H9 (cell line): Measurements from ENCODE around the gene PPP3CA. TPM values are rescaled to one million over a fixed set of nuclear protein-coding genes. Genes with fewer than 3 reads are reported as not detected.

ENCODE experiments used
- DNase-seq: peaks from one replicate; pipeline ENCODE4 v3.0.0-alpha.2; 2017
- H2AFZ ChIP-seq: one replicate; pipeline ENCODE4 v1.6.1; 2013; ENCODE audit warnings: mild to moderate bottlenecking, low read length, control low read depth, moderate library complexity
- H2AK5ac ChIP-seq: 2 replicates; pipeline ENCODE4 v1.6.1; 2013; ENCODE audit warnings: low read length, control low read depth, mixed read lengths; ENCODE audit not compliant: insufficient read length
- H2BK120ac ChIP-seq: one replicate; pipeline ENCODE4 v1.6.1; 2013; ENCODE audit warnings: low read depth, mild to moderate bottlenecking, low read length, control low read depth, inconsistent platforms; ENCODE audit not compliant: poor library complexity, severe bottlenecking
- H2BK12ac ChIP-seq: 2 replicates; pipeline ENCODE4 v1.6.1; 2013; ENCODE audit warnings: low read length, control low read depth, mixed read lengths, low read depth; ENCODE audit not compliant: insufficient read length
- H2BK15ac ChIP-seq: 2 replicates; pipeline ENCODE4 v1.6.1; 2013; ENCODE audit warnings: low read depth, low read length, control low read depth
- H2BK20ac ChIP-seq: one replicate; pipeline ENCODE4 v1.6.1; 2013; ENCODE audit warnings: low read depth, mild to moderate bottlenecking, low read length, control low read depth, inconsistent platforms; ENCODE audit not compliant: poor library complexity, severe bottlenecking
- H2BK5ac ChIP-seq: 2 replicates; pipeline ENCODE4 v1.6.1; 2013; ENCODE audit warnings: low read length, control low read depth, mixed read lengths; ENCODE audit not compliant: insufficient read length
- H3K14ac ChIP-seq: 2 replicates; pipeline ENCODE4 v1.6.1; 2013; ENCODE audit warnings: low read length, control low read depth; ENCODE audit not compliant: insufficient read depth
- H3K18ac ChIP-seq: 2 replicates; pipeline ENCODE4 v1.6.1; 2013; ENCODE audit warnings: low read depth, mild to moderate bottlenecking, mixed read lengths, low read length, control low read depth; ENCODE audit not compliant: insufficient read length
- H3K23ac ChIP-seq: 2 replicates; pipeline ENCODE4 v1.6.1; 2013; ENCODE audit warnings: low read length, control low read depth, mixed read lengths, low read depth; ENCODE audit not compliant: insufficient read length
- H3K23me2 ChIP-seq: 2 replicates; pipeline ENCODE4 v1.6.1; 2013; ENCODE audit warnings: low read depth, mild to moderate bottlenecking, mixed read lengths, low read length, control low read depth; ENCODE audit not compliant: insufficient read length, poor library complexity, severe bottlenecking
- H3K27ac ChIP-seq: 2 replicates; pipeline ENCODE4 v1.5.1; 2013; ENCODE audit warnings: low read length, control low read depth, mixed read lengths, low read depth; ENCODE audit not compliant: insufficient read length
- H3K27me3 ChIP-seq: 2 replicates; pipeline ENCODE4 v1.6.1; 2013; ENCODE audit warnings: low read length, control low read depth, inconsistent platforms; ENCODE audit not compliant: insufficient read depth
- H3K4ac ChIP-seq: 2 replicates; pipeline ENCODE4 v1.6.1; 2013; ENCODE audit warnings: low read depth, mild to moderate bottlenecking, control low read depth, inconsistent platforms, low read length, moderate library complexity
- H3K4me1 ChIP-seq: 2 replicates; pipeline ENCODE4 v1.6.1; 2013; ENCODE audit warnings: low read length, control low read depth, inconsistent platforms; ENCODE audit not compliant: insufficient read depth
- H3K4me2 ChIP-seq: 2 replicates; pipeline ENCODE4 v1.6.1; 2013; ENCODE audit warnings: low read length, control low read depth, mixed read lengths; ENCODE audit not compliant: insufficient read length, insufficient read depth
- H3K56ac ChIP-seq: 2 replicates; pipeline ENCODE4 v1.6.1; 2013; ENCODE audit warnings: low read depth, mild to moderate bottlenecking, mixed read lengths, low read length, control low read depth; ENCODE audit not compliant: insufficient read length
- H3K79me1 ChIP-seq: 2 replicates; pipeline ENCODE4 v1.6.1; 2013; ENCODE audit warnings: low read depth, mild to moderate bottlenecking, moderate library complexity, low read length, control low read depth, inconsistent platforms; ENCODE audit not compliant: insufficient read depth, poor library complexity, severe bottlenecking
- H3K79me2 ChIP-seq: 2 replicates; pipeline ENCODE4 v1.6.1; 2013; ENCODE audit warnings: low read length, control low read depth, inconsistent platforms; ENCODE audit not compliant: insufficient read depth
- H3K9ac ChIP-seq: 2 replicates; pipeline ENCODE4 v1.6.1; 2013; ENCODE audit warnings: low read length, control low read depth, mixed read lengths; ENCODE audit not compliant: insufficient read length; ENCODE audit errors: extremely low read depth
- H3K9me3 ChIP-seq: one replicate; pipeline ENCODE4 v1.6.1; 2013; ENCODE audit warnings: low read depth, low read length, inconsistent platforms; ENCODE audit not compliant: control insufficient read depth
- H3T11ph ChIP-seq: one replicate; pipeline ENCODE4 v1.6.1; 2013; ENCODE audit warnings: mild to moderate bottlenecking, low read length, control low read depth, inconsistent platforms
- H4K20me1 ChIP-seq: one replicate; pipeline ENCODE4 v1.6.1; 2013; ENCODE audit not compliant: control insufficient read depth, insufficient read length, insufficient read depth
- H4K5ac ChIP-seq: 2 replicates; pipeline ENCODE4 v1.6.1; 2013; ENCODE audit warnings: low read depth, mild to moderate bottlenecking, mixed read lengths, low read length, control low read depth; ENCODE audit not compliant: insufficient read length
- H4K8ac ChIP-seq: replicated peaks from 2 replicates; pipeline ENCODE4 v1.6.1; 2013; ENCODE audit warnings: low read length, control low read depth, mixed read lengths, low read depth; ENCODE audit not compliant: insufficient read length
- H4K91ac ChIP-seq: 2 replicates; pipeline ENCODE4 v1.6.1; 2013; ENCODE audit warnings: low read depth, mild to moderate bottlenecking, moderate library complexity, mixed read lengths, low read length, control low read depth; ENCODE audit not compliant: insufficient read length
- H3K27ac Mint-ChIP-seq, 3 experiments: 2 replicates in 2 of 3; 3 replicates in 1 of 3; pipeline ENCODE4 v1.8.0; 2020 to 2021; ENCODE audit warnings: mixed read lengths in 3 of 3, mild to moderate bottlenecking in 1 of 3, moderate library complexity in 1 of 3
- H3K27me3 Mint-ChIP-seq: 2 replicates; pipeline ENCODE4 v1.8.0; 2021; ENCODE audit warnings: low read depth, mild to moderate bottlenecking, moderate library complexity, mixed read lengths
- H3K36me3 Mint-ChIP-seq, 3 experiments: 2 replicates in 2 of 3; 3 replicates in 1 of 3; pipeline ENCODE4 v1.8.0; 2020 to 2021; ENCODE audit warnings: low read depth in 3 of 3, mixed read lengths in 3 of 3; ENCODE audit not compliant: insufficient read depth in 1 of 3
- H3K4me1 Mint-ChIP-seq, 2 experiments: 2 replicates each; pipeline ENCODE4 v1.8.0; 2020; ENCODE audit warnings: mixed read lengths in 2 of 2
- H3K4me3 Mint-ChIP-seq, 2 experiments: 2 replicates in 1 of 2; 3 replicates in 1 of 2; pipeline ENCODE4 v1.8.0; 2020 to 2021; ENCODE audit warnings: mild to moderate bottlenecking in 2 of 2, mixed read lengths in 2 of 2, moderate library complexity in 1 of 2
- H3K9me3 Mint-ChIP-seq, 2 experiments: 2 replicates in 1 of 2; 3 replicates in 1 of 2; pipeline ENCODE4 v1.8.0; 2020; ENCODE audit warnings: mild to moderate bottlenecking in 2 of 2, mixed read lengths in 2 of 2, moderate library complexity in 1 of 2
- WGBS: extraction: QIAGEN DNeasy Blood & Tissue Kit; methylation state at CpG from one replicate; pipeline ENCODE4 v1.1.7; 2013; ENCODE audit warnings: missing lambda C conversion rate, low lambda C conversion rate, mixed read lengths; ENCODE audit not compliant: insufficient read length; ENCODE audit errors: extremely low coverage; 5-methylcytosine and 5-hydroxymethylcytosine counted together
- total RNA-seq: library from RNA; stranded (reverse); gene quantifications from 2 replicates; pipeline ENCODE4 v1.2.1, GENCODE V29; 2021
- TF ChIP-seq, protein P1 (sequence below): fragments of 200-600 bp; sonication (generic); conservative IDR thresholded peaks from 3 replicates; pipeline ENCODE4 v1.8.0; 2021; ENCODE audit warnings: antibody characterized with exemption, mild to moderate bottlenecking

PPP3CA gene
- total RNA-seq, 1 experiment from 2014 or later = 16.8 TPM

DNA sequence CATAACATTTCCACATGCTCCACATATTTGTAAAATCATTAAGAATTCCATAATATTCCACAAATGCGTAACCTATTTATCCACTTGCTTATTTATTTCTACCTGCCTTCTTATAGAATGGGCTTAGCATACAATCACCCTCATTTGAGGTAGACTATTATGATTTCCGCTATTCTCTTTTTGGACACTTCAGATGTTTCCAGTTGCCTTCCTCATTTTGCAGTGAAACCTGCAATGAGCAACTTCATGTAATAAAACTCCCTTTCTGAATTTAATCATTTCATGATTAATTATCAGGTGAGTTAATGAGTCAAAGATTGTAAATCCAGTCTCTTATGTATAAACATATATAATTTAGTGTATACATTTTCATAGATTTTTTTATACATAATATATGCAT is 58.0 kb downstream of the PPP3CA start:
- Histone ChIP-seq H3K9me3 (no peaks in the 10 kb centered on the region), H3T11ph (no peak overlapping the region), H2BK120ac (no peak overlapping the region), H3K14ac (no peak overlapping the region), H3K56ac (no peak overlapping the region), H3K4me2 (no peak overlapping the region), H4K8ac (no peak overlapping the region), H3K4me1 (peaks cover 15% of the 10 kb centered on the region), H2BK20ac (no peak overlapping the region), H2AK5ac (no peak overlapping the region), H2AFZ (no peak overlapping the region), H3K18ac (no peak overlapping the region), H3K23ac (no peak overlapping the region), H3K79me2 (peaks cover 6% of the 10 kb centered on the region; the same call in 1 of the 2 replicates), H2BK5ac (no peak overlapping the region), H3K23me2 (no peaks in the 10 kb centered on the region), H3K9ac (no peak overlapping the region), H3K27ac (no peak overlapping the region), H2BK12ac (no peak overlapping the region), H3K4ac (no peak overlapping the region), H4K91ac (no peak overlapping the region), H4K20me1 (no peaks in the 10 kb centered on the region), H4K5ac (no peak overlapping the region), H3K79me1 (no peaks in the 10 kb centered on the region), H2BK15ac (no peak overlapping the region), H3K27me3 (no peaks in the 10 kb centered on the region)
- no peak overlapping the region for H3K27ac Mint-ChIP-seq
- no peak overlapping the region for H3K4me3 Mint-ChIP-seq
- no peaks in the 10 kb centered on the region for H3K9me3 Mint-ChIP-seq
- TF ChIP-seq, protein P1, sequence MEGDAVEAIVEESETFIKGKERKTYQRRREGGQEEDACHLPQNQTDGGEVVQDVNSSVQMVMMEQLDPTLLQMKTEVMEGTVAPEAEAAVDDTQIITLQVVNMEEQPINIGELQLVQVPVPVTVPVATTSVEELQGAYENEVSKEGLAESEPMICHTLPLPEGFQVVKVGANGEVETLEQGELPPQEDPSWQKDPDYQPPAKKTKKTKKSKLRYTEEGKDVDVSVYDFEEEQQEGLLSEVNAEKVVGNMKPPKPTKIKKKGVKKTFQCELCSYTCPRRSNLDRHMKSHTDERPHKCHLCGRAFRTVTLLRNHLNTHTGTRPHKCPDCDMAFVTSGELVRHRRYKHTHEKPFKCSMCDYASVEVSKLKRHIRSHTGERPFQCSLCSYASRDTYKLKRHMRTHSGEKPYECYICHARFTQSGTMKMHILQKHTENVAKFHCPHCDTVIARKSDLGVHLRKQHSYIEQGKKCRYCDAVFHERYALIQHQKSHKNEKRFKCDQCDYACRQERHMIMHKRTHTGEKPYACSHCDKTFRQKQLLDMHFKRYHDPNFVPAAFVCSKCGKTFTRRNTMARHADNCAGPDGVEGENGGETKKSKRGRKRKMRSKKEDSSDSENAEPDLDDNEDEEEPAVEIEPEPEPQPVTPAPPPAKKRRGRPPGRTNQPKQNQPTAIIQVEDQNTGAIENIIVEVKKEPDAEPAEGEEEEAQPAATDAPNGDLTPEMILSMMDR = no peak
- no CpG with 5 or more reads among the region's 2 CpGs for WGBS
- no peaks in the 10 kb centered on the region for H3K27me3 Mint-ChIP-seq
- H3K4me1 Mint-ChIP-seq = peaks cover 25 to 49% of the 10 kb centered on the region in 2 experiments
- DNase-seq = no peak
- H3K36me3 Mint-ChIP-seq = 0 out of 7 replicates have a peak, but pooled peaks cover 0 to 2% (median 0%) of the 10 kb centered on the region in 3 experiments
